Neural crest cell (in vitro differentiated cells): ENCODE data around the gene NUP93. TPM values are rescaled to one million over a fixed set of nuclear protein-coding genes. Genes with fewer than 3 reads are reported as not detected.

Experiments
- DNase-seq: peaks from one replicate; pipeline ENCODE4 v3.0.0; 2021; ENCODE audit warnings: low read depth, mixed read lengths, low spot score
- H3K27ac Mint-ChIP-seq: one replicate; pipeline ENCODE4 v1.8.0; 2021; ENCODE audit warnings: mild to moderate bottlenecking, mixed read lengths; ENCODE audit not compliant: unreplicated experiment
- H3K27me3 Mint-ChIP-seq: 2 replicates; pipeline ENCODE4 v1.8.0; 2021; ENCODE audit warnings: low read depth, mild to moderate bottlenecking, mixed read lengths
- H3K36me3 Mint-ChIP-seq: 2 replicates; pipeline ENCODE4 v1.8.0; 2021; ENCODE audit warnings: low read depth, mild to moderate bottlenecking, mixed read lengths
- H3K4me1 Mint-ChIP-seq: 2 replicates; pipeline ENCODE4 v1.8.0; 2021; ENCODE audit warnings: mixed read lengths
- H3K4me3 Mint-ChIP-seq: one replicate; pipeline ENCODE4 v1.8.0; 2021; ENCODE audit warnings: mild to moderate bottlenecking, mixed read lengths
- H3K9me3 Mint-ChIP-seq: 2 replicates; pipeline ENCODE4 v1.8.0; 2021; ENCODE audit warnings: mixed read lengths
- total RNA-seq: library from RNA; stranded (reverse); gene quantifications from 2 replicates; pipeline ENCODE4 v1.2.1, GENCODE V29; 2021
- TF ChIP-seq, protein P1 (sequence below): fragments of 200-600 bp; sonication (generic); conservative IDR thresholded peaks from 2 replicates; pipeline ENCODE4 v1.5.0; 2021; ENCODE audit warnings: antibody characterized with exemption, mild to moderate bottlenecking

The NUP93 gene
- total RNA-seq, 1 donor from 2014 or later: 152 TPM

DNA sequence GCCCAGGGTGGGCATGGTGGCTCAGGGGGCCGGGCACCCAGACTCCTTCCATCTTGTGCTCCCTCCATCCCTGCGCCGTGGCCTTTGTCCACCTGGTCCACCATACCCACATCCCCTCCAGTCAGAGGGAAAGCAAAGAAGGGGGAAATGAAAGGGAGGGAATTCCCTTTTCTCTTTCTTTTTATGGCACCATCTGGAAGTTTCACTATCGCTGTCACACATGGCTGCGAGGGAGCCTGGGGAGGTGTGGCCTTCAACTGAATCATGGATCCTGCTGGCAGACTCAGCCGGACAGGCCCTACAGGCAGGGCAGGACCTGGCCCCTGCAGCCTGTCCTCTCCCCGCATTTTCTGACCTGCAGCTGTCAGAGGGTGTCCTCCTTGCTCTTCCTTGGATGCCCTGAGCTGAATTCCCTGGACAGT lies 141.3 kb downstream of the NUP93 start:
- Mint-ChIP-seq H3K27ac (no peak overlapping the region), H3K27me3 (no peaks in the 10 kb centered on the region), H3K4me1 (peaks cover 5% of the 10 kb centered on the region), H3K4me3 (no peak overlapping the region), H3K36me3 (no peaks in the 10 kb centered on the region), H3K9me3 (no peaks in the 10 kb centered on the region)
- DNase-seq: no peak
- TF ChIP-seq, protein P1, sequence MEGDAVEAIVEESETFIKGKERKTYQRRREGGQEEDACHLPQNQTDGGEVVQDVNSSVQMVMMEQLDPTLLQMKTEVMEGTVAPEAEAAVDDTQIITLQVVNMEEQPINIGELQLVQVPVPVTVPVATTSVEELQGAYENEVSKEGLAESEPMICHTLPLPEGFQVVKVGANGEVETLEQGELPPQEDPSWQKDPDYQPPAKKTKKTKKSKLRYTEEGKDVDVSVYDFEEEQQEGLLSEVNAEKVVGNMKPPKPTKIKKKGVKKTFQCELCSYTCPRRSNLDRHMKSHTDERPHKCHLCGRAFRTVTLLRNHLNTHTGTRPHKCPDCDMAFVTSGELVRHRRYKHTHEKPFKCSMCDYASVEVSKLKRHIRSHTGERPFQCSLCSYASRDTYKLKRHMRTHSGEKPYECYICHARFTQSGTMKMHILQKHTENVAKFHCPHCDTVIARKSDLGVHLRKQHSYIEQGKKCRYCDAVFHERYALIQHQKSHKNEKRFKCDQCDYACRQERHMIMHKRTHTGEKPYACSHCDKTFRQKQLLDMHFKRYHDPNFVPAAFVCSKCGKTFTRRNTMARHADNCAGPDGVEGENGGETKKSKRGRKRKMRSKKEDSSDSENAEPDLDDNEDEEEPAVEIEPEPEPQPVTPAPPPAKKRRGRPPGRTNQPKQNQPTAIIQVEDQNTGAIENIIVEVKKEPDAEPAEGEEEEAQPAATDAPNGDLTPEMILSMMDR: no peak

- H3K9me3 Mint-ChIP-seq: no peaks in the 10 kb centered on the region
- no peaks in the 10 kb centered on the region for H3K4me1 Mint-ChIP-seq
- H3K4me3 Mint-ChIP-seq: no peak overlapping the region
- H3K27me3 Mint-ChIP-seq: no peaks in the 10 kb centered on the region
- DNase-seq: no peak
- H3K27ac Mint-ChIP-seq: peak overlapping the region; percentile 19
- no peaks in the 10 kb centered on the region for H3K36me3 Mint-ChIP-seq
- TF ChIP-seq, protein P1: no peak
Observed at GRCh38 chr16:56872863-56873391, 143.0 kb downstream of the NUP93 start.

DNA sequence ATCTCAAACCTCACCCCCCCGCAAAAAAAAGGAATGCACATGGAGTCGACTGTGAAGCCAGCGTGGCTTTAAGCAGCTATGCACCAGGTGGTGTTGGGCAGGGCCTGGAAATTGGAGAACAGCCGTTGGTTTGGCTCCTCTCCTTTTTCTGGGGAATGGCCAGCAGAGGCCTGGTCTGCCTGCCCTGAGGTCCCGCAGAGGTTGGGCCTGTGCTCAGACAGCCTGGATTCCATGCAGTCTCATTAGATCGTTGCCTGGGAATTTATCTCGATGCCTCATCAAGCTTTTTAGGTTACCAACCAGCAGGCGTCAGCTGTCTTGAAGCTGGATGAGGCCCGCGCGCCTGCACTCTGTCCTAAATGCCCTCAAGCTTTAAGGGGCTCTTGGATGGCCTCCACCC lies 144.9 kb downstream of the NUP93 start:
- DNase-seq: no peak
- Mint-ChIP-seq H3K27ac (no peak overlapping the region), H3K27me3 (no peaks in the 10 kb centered on the region), H3K9me3 (no peaks in the 10 kb centered on the region), H3K36me3 (no peaks in the 10 kb centered on the region), H3K4me1 (no peaks in the 10 kb centered on the region), H3K4me3 (no peak overlapping the region)
- TF ChIP-seq, protein P1: no peak

GRCh38 chr16:56876048-56876447 lies 146.1 kb downstream of the NUP93 start:
- no peaks in the 10 kb centered on the region for H3K36me3 Mint-ChIP-seq
- TF ChIP-seq, protein P1: no peak
- no peak overlapping the region for H3K27ac Mint-ChIP-seq
- no peaks in the 10 kb centered on the region for H3K4me1 Mint-ChIP-seq
- no peak for DNase-seq
- H3K4me3 Mint-ChIP-seq: no peak overlapping the region
- H3K9me3 Mint-ChIP-seq: no peaks in the 10 kb centered on the region
- H3K27me3 Mint-ChIP-seq: no peaks in the 10 kb centered on the region

DNA sequence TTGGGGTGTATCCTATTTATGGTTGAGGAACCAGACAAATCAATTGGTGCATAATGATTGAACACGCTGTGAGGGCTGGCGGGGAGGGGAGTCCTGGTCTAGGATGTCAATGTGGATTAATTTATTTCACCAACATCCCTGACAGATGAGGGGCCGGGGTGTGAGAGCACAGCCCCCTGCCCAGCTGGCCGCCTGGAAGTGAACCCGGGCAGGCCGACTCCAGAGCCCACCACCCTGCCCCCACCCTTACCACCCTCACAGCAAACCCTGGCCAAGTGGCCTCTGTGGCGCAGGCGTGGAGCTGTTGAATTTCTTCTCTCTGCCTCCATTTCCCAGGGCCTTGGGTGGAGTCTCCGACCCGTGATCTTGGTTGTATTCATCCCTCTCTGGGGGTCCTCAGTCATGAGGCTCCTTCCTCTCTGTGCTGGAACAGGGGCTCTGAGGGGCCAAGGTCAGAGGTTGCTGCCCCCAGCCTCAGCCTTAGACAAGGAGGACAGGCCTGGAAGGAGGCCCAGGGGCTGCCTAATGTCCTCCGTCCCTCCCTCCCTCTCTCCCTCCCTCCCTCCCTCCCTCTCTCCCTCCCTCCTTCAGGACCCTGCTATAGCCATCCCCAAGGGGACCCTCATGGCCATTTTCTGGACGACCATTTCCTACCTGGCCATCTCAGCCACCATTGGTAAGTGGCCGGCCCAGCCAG lies 147.7 kb downstream of the NUP93 start:
- DNase-seq: no peak
- H3K9me3 Mint-ChIP-seq: no peaks in the 10 kb centered on the region
- no peaks in the 10 kb centered on the region for H3K4me1 Mint-ChIP-seq
- no peaks in the 10 kb centered on the region for H3K27me3 Mint-ChIP-seq
- no peak overlapping the region for H3K27ac Mint-ChIP-seq
- H3K4me3 Mint-ChIP-seq: no peak overlapping the region
- no peaks in the 10 kb centered on the region for H3K36me3 Mint-ChIP-seq
- TF ChIP-seq, protein P1: no peak
